ENCODE results near the gene ZBTB16.
A peak's percentile ranks its signal among the peaks of the same experiment; 100 is the strongest.

ZBTB16 gene

GRCh38 chr11:114193730-114194679 lies 134.5 kb downstream of the ZBTB16 start:
- DNase-seq, result no peak

DNA sequence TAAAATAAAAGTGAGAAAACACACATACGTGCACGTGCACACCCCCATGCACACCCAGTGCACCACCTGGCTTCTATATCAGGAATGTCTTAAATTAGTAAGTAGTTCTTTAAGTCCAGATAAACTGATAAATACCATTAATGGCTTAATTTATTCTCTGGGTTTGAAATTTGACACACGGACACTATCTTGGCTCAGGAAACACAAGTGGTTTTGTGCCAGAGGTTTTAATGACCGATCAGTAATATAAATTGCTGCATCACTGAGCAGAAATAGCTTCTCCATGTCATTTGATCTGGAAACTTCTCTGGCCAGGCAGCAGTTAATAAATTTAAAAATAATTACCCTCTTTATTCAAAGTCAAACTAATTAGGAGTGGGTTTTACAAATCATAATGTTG lies 135.2 kb downstream of the ZBTB16 start:
- no peak for DNase-seq

DNA sequence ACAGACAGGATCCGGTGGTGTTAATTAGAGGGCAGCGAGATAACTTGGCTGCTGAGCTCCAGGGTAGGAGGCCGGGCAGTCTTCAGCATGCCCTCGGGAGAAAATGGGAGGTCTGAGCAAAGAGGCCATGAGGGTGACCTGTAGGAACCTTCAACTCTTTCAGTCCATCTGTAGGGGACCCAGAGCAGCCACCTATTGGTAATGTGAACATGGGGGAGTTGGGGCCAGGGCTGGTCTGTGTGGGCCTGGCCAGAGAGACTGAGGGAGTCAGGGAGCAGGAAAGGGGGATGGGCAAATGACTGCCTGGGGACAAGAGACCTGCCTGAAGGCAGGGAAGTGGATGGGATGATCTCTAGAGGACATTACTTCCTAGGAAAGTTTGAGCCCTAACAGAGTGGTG lies 135.6 kb downstream of the ZBTB16 start:
- no peak for DNase-seq

DNA sequence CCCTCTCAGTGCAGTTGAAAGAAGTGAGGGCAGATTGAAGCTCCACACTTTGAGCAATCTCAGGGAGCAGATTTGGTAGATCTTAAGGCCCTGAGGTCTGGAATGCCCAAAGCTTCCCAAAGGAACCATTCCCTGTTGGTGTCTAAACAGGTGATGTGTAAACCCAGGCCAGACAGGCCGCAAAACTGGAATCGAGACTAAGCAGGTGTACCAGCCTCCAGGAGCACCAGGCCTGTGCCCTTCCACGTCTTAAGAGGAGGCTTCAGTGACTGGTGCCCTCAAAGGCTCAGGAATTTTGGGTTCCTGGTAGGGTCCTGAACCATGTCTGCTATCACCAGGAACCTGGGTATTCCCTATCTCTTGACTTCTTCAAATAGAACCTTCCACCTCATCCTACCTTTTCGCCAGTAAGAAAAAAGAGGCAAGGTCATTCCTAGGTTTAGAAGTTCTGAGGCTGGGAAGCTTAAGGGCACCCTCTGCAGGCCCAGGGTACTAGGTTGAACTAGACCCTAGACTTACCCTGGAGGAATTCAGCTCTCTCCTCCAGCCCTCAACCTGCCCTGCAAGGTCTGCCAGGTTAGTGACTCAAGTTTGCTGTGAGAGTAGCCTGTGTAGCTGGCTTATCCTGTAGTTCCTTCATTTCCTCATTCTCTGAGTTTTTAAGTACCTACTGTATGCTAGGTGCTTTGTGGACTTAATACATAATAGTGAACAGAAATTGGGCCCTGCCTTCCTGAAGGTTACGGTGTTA lies 136.6 kb downstream of the ZBTB16 start:
- no peak for DNase-seq

DNA sequence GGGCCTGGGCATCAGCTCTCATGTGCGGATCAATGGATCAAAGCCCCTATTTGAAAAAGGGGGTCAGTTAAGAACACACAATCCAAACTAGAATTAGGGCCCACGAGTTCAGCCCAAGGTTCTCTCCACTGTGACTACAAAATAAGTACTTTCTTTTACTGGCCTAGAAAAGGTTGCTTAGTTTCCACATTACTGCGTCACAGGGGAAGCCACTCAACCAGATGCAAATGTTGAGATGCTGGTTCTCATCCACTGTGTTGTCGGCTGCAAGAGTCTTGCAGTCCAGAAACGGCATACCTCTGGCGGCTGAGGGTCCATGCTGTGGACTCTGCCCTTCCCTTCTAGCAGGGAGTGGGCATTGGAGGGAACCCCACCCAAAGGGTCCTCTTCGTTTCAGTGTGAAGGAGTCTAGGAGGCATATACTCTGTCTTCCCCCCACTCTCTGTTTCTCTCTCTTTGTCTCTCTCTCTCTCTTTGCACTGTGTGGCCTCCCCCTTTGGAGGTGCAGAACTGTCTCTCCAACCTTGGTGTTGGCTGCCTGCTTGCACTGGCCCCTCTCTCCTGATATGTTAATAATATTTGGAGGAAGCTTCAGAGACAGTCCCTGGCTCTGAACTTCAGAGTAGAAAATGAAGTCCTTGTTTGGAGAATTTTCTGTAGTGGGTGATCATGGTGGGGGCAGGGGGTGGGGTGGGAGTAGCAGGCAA lies 137.6 kb downstream of the ZBTB16 start:
- no peak for DNase-seq

DNA sequence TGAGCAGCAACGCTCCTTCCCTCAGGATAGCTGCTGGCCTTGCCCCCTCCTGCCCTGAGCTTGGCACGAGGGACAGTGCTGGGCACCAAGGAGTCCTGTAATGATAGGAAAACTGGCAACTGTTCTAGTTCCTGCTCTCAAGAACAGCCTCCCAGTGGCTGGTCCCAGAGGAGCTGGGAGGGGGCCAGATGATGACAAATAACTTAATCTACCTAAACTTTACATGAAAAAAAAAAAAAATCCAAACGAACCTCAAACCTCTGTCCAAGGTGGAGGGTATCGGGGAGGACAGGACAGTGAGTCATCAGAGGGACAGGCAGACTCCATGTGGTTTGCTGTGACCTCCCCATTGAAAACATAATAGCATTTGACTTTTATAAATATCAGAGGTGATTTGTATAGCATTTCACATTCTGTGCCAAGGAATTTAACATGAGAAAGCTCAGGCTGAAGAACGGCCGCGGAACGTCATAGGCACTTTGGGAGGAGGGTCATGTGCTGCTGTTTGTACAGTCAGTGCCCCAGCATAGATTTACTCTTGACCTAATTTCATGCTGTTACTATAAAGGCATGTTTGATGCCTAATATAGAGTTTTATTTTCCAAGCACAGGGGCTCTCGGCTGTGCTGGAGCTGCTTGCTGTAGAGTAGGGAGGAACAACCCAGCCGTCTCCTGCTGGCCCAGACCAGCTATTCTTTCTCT lies 138.4 kb downstream of the ZBTB16 start:
- peak; percentile 84 for DNase-seq

GRCh38 chr11:114199051-114199450 lies 139.5 kb downstream of the ZBTB16 start:
- no peak for DNase-seq

GRCh38 chr11:114200351-114201133 lies 141.0 kb downstream of the ZBTB16 start:
- no peak for DNase-seq

- DNase-seq, result no peak
Observed at GRCh38 chr11:114201219-114201618, 141.7 kb downstream of the ZBTB16 start.

- DNase-seq, result no peak
Observed at GRCh38 chr11:114202011-114202609, 142.6 kb downstream of the ZBTB16 start.

DNA sequence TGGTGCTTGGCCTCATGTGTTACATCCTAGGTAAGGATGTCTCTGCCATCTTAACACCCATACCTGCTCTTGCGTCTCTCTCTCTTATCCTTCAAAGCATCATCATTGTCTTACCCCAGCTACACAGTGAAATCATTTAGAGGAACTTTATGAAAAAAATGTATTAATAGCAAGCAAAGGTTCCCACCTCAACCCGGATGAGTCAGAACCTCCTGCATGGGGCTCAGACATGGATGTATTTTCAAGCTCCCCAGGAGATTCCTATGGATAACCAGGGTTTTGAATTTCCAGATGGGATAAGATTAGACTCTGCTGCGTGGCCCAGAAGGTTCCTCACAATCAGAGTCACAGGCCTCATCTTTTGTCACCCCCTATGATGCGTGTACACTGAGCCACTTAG lies 147.6 kb downstream of the ZBTB16 start:
- peak; percentile 1 for DNase-seq

- no peak for DNase-seq
Observed at GRCh38 chr11:114208377-114208776, 148.9 kb downstream of the ZBTB16 start.

DNA sequence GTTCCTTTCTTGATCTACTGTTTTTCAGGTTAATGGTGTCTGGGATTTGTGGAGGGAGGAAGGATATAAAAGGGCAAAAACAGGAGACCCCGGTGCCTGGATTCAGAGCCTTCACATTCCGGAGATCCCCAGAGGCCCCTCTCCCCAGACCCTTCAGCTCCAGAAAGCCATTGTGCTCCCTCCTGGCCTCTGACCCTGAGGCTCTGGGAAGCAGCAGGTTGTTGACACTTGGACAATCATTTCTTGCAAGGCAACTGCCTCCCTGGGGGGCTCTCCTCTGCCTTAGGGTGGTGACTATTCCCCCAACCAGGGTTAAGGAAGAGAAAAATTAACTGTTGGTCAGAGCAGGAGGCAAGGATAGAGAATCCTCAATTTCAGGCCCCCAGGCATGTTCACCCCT lies 149.8 kb downstream of the ZBTB16 start:
- DNase-seq, result no peak

DNA sequence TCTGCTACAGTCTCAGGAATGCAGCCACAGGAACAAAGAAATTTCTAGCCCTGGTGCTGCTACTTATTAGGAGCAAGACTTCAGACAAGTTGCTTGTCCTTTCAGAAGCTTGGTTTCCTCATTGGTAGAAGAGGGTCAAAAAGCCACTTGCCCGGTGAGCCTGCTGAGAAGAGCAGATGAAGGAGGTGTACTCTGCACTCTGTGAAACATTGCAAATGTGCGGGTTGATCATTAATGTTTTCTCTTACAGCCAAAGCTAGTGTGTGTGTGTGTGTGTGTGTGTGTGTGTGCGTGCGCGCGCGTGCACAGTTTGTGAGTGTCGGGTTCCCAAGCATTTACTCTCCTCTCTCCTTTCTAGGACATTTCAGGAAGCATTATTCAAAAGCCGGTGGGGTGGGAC lies 150.4 kb downstream of the ZBTB16 start:
- no peak for DNase-seq

- DNase-seq, result no peak
Observed at GRCh38 chr11:114211444-114212121, 152.1 kb downstream of the ZBTB16 start.

DNA sequence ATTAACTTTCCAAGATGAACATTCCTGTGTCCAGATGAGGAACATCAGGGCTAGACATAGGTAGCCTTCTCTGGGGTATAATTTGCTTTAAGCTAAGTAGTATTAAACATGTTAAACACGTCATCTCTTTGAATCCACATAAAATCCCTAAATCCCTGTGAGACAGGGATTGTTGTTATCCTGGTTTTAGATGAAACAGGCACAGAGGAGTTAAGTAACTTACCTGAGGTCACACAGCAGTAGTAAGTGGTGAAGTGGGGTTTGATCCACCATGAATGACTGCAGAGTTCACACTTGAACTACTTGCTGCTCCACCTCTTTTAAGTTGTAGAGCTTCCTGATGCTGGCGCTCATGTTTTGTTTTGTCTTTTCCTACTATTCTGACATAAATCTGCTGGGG lies 154.1 kb downstream of the ZBTB16 start:
- DNase-seq, result no peak

- DNase-seq, result no peak
Observed at GRCh38 chr11:114215428-114215827, 155.9 kb downstream of the ZBTB16 start.

- DNase-seq, result no peak
Observed at GRCh38 chr11:114215871-114216795, 156.6 kb downstream of the ZBTB16 start.

GRCh38 chr11:114216796-114217180 lies 157.3 kb downstream of the ZBTB16 start:
- no peak for DNase-seq

- DNase-seq, result no peak
Observed at GRCh38 chr11:114218508-114218907, 159.0 kb downstream of the ZBTB16 start.
